Measurements from ENCODE around the gene IRS1.

DNA sequence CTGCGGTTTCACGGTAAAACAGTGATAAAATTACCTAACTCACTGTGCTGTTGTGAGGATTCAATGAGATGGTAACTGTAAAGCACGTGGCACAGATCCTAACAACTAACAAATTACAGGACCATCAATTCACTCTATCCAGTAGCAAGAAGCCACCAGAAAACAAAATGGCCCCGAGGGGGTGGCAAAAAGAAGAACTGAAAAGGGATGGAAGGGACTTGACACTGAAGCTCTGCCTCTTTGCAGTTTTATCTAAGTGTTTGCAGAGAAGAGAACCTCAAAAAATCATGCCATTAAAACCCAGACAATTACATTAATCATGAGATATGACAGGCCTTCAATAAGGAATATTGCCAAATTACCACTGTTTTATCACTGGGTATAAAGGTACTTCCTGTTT, 46.7 kb downstream of the IRS1 start:
- TF ChIP-seq, protein P1, sequence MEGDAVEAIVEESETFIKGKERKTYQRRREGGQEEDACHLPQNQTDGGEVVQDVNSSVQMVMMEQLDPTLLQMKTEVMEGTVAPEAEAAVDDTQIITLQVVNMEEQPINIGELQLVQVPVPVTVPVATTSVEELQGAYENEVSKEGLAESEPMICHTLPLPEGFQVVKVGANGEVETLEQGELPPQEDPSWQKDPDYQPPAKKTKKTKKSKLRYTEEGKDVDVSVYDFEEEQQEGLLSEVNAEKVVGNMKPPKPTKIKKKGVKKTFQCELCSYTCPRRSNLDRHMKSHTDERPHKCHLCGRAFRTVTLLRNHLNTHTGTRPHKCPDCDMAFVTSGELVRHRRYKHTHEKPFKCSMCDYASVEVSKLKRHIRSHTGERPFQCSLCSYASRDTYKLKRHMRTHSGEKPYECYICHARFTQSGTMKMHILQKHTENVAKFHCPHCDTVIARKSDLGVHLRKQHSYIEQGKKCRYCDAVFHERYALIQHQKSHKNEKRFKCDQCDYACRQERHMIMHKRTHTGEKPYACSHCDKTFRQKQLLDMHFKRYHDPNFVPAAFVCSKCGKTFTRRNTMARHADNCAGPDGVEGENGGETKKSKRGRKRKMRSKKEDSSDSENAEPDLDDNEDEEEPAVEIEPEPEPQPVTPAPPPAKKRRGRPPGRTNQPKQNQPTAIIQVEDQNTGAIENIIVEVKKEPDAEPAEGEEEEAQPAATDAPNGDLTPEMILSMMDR (conservative IDR thresholded peaks at IDR 0.05 in 1 of 2, IDR thresholded peaks at IDR 0.05 in 1 of 2; ENCODE audit: low read depth in 1 of 2, low read length in 2 of 2): no peak
- no peak for TF ChIP-seq EZH2 (IDR thresholded peaks at IDR 0.05; ENCODE audit: low read length, missing control alignments)

Data from fibroblast of lung (primary cell).